T-helper 1 cell treated with Interleukin-12 subunit alpha and Interleukin-12 subunit beta and Interleukin-4 antibody, amounts not matched to agents 30 μg/mL and 1 μg/mL, for 36 hours (primary cell): Measurements from ENCODE around the gene SLC25A52.
"Not testable (repeated sequence)": the region's sequence is repeated elsewhere in the genome, so short reads cannot be mapped to it uniquely, and the experiment has no call there.

Experiments used
- H3K27ac Mint-ChIP-seq: one replicate; pipeline ENCODE4 v1.8.0; 2021; ENCODE audit warnings: mild to moderate bottlenecking, mixed read lengths
- H3K27me3 Mint-ChIP-seq: one replicate; pipeline ENCODE4 v1.8.0; 2021; ENCODE audit warnings: low read depth, mixed read lengths
- H3K36me3 Mint-ChIP-seq: one replicate; pipeline ENCODE4 v1.8.0; 2021; ENCODE audit warnings: low read depth, mixed read lengths
- H3K4me1 Mint-ChIP-seq: one replicate; pipeline ENCODE4 v1.8.0; 2021; ENCODE audit warnings: low read depth, mixed read lengths
- H3K4me3 Mint-ChIP-seq: one replicate; pipeline ENCODE4 v1.8.0; 2021; ENCODE audit warnings: mild to moderate bottlenecking, moderate library complexity, mixed read lengths
- H3K9me3 Mint-ChIP-seq: one replicate; pipeline ENCODE4 v1.8.0; 2021; ENCODE audit warnings: mixed read lengths

Gene SLC25A52

GRCh38 chr18:31760695-31761094 is at the start of gene SLC25A52:
TSS of gene SLC25A52 (minus strand) at chr18:31760880. CDS start at chr18:31760661, 219 bp downstream.
- Mint-ChIP-seq H3K27me3 (no peaks in the 10 kb centered on the region), H3K36me3 (no peaks in the 10 kb centered on the region), H3K4me1 (no peaks in the 10 kb centered on the region), H3K4me3 (no peak within 1 kb of the TSS), H3K27ac (no peak within 1 kb of the TSS), H3K9me3 (no peaks in the 10 kb centered on the region)

- not testable (repeated sequence) for H3K4me1 Mint-ChIP-seq, H3K27ac Mint-ChIP-seq, H3K9me3 Mint-ChIP-seq, H3K36me3 Mint-ChIP-seq, H3K4me3 Mint-ChIP-seq, H3K27me3 Mint-ChIP-seq
Measured at GRCh38 chr18:31809049-31809448, 48.4 kb upstream of the SLC25A52 start.

GRCh38 chr18:31801078-31801477 is 40.4 kb upstream of the SLC25A52 start:
- Mint-ChIP-seq H3K27ac (no peak overlapping the region), H3K4me1 (no peaks in the 10 kb centered on the region), H3K9me3 (no peaks in the 10 kb centered on the region), H3K27me3 (no peaks in the 10 kb centered on the region), H3K36me3 (no peaks in the 10 kb centered on the region), H3K4me3 (no peak overlapping the region)

GRCh38 chr18:31799257-31799656 is 38.6 kb upstream of the SLC25A52 start:
- not testable (repeated sequence) for H3K4me3 Mint-ChIP-seq, H3K27ac Mint-ChIP-seq, H3K9me3 Mint-ChIP-seq, H3K4me1 Mint-ChIP-seq, H3K36me3 Mint-ChIP-seq, H3K27me3 Mint-ChIP-seq

- Mint-ChIP-seq H3K4me1 (no peaks in the 10 kb centered on the region), H3K9me3 (no peaks in the 10 kb centered on the region), H3K36me3 (no peaks in the 10 kb centered on the region), H3K27ac (no peak overlapping the region), H3K27me3 (no peaks in the 10 kb centered on the region), H3K4me3 (no peak overlapping the region)
Measured at GRCh38 chr18:31798399-31798798, 37.7 kb upstream of the SLC25A52 start.

GRCh38 chr18:31795747-31796146 is 35.1 kb upstream of the SLC25A52 start:
- no peak overlapping the region for H3K4me3 Mint-ChIP-seq
- H3K27ac Mint-ChIP-seq: no peak overlapping the region
- H3K4me1 Mint-ChIP-seq: no peaks in the 10 kb centered on the region
- no peaks in the 10 kb centered on the region for H3K9me3 Mint-ChIP-seq
- no peaks in the 10 kb centered on the region for H3K27me3 Mint-ChIP-seq
- H3K36me3 Mint-ChIP-seq: no peaks in the 10 kb centered on the region

GRCh38 chr18:31793531-31793930 is 32.9 kb upstream of the SLC25A52 start:
- H3K27me3 Mint-ChIP-seq: no peaks in the 10 kb centered on the region
- no peaks in the 10 kb centered on the region for H3K4me1 Mint-ChIP-seq
- no peak overlapping the region for H3K27ac Mint-ChIP-seq
- no peak overlapping the region for H3K4me3 Mint-ChIP-seq
- H3K36me3 Mint-ChIP-seq: no peaks in the 10 kb centered on the region
- H3K9me3 Mint-ChIP-seq: no peaks in the 10 kb centered on the region

- no peak overlapping the region for H3K4me3 Mint-ChIP-seq
- H3K27ac Mint-ChIP-seq: no peak overlapping the region
- no peaks in the 10 kb centered on the region for H3K36me3 Mint-ChIP-seq
- H3K9me3 Mint-ChIP-seq: no peaks in the 10 kb centered on the region
- H3K27me3 Mint-ChIP-seq: no peaks in the 10 kb centered on the region
- H3K4me1 Mint-ChIP-seq: no peaks in the 10 kb centered on the region
Measured at GRCh38 chr18:31792580-31792911, 31.9 kb upstream of the SLC25A52 start.

GRCh38 chr18:31791817-31792579 is 31.3 kb upstream of the SLC25A52 start:
- H3K27ac Mint-ChIP-seq: no peak overlapping the region
- no peaks in the 10 kb centered on the region for H3K27me3 Mint-ChIP-seq
- H3K9me3 Mint-ChIP-seq: no peaks in the 10 kb centered on the region
- H3K36me3 Mint-ChIP-seq: no peaks in the 10 kb centered on the region
- no peaks in the 10 kb centered on the region for H3K4me1 Mint-ChIP-seq
- no peak overlapping the region for H3K4me3 Mint-ChIP-seq

- no peaks in the 10 kb centered on the region for H3K36me3 Mint-ChIP-seq
- no peaks in the 10 kb centered on the region for H3K27me3 Mint-ChIP-seq
- no peaks in the 10 kb centered on the region for H3K4me1 Mint-ChIP-seq
- H3K27ac Mint-ChIP-seq: no peak overlapping the region
- H3K4me3 Mint-ChIP-seq: no peak overlapping the region
- no peaks in the 10 kb centered on the region for H3K9me3 Mint-ChIP-seq
Measured at GRCh38 chr18:31789409-31789808, 28.7 kb upstream of the SLC25A52 start.

GRCh38 chr18:31783059-31783458 is 22.4 kb upstream of the SLC25A52 start:
- peaks cover 18% of the 10 kb centered on the region for H3K9me3 Mint-ChIP-seq
- no peaks in the 10 kb centered on the region for H3K27me3 Mint-ChIP-seq
- H3K36me3 Mint-ChIP-seq: no peaks in the 10 kb centered on the region

GRCh38 chr18:31778391-31778950 is 17.8 kb upstream of the SLC25A52 start:
- Mint-ChIP-seq H3K4me3 (no peak overlapping the region), H3K27ac (no peak overlapping the region), H3K9me3 (peaks cover 20% of the 10 kb centered on the region), H3K36me3 (no peaks in the 10 kb centered on the region), H3K27me3 (no peaks in the 10 kb centered on the region), H3K4me1 (no peaks in the 10 kb centered on the region)

More at GRCh38 chr18:31783059-31783458, 22.4 kb upstream of the SLC25A52 start:
- no peaks in the 10 kb centered on the region for H3K4me1 Mint-ChIP-seq
- no peak overlapping the region for H3K27ac Mint-ChIP-seq
- H3K4me3 Mint-ChIP-seq: no peak overlapping the region

GRCh38 chr18:31776093-31776492 is 15.4 kb upstream of the SLC25A52 start:
- no peaks in the 10 kb centered on the region for H3K36me3 Mint-ChIP-seq
- H3K27ac Mint-ChIP-seq: no peak overlapping the region

GRCh38 chr18:31774962-31775361 is 14.3 kb upstream of the SLC25A52 start:
- Mint-ChIP-seq H3K27ac (no peak overlapping the region), H3K4me1 (no peaks in the 10 kb centered on the region), H3K27me3 (peaks cover 2% of the 10 kb centered on the region), H3K36me3 (no peaks in the 10 kb centered on the region), H3K9me3 (peaks cover 18% of the 10 kb centered on the region), H3K4me3 (no peak overlapping the region)

More at GRCh38 chr18:31776093-31776492, 15.4 kb upstream of the SLC25A52 start:
- peaks cover 2% of the 10 kb centered on the region for H3K27me3 Mint-ChIP-seq
- H3K9me3 Mint-ChIP-seq: peaks cover 20% of the 10 kb centered on the region
- H3K4me1 Mint-ChIP-seq: no peaks in the 10 kb centered on the region
- H3K4me3 Mint-ChIP-seq: no peak overlapping the region

- peaks cover 13% of the 10 kb centered on the region for H3K9me3 Mint-ChIP-seq
- no peaks in the 10 kb centered on the region for H3K4me1 Mint-ChIP-seq
- no peaks in the 10 kb centered on the region for H3K36me3 Mint-ChIP-seq
- no peak overlapping the region for H3K4me3 Mint-ChIP-seq
- no peak overlapping the region for H3K27ac Mint-ChIP-seq
- peaks cover 2% of the 10 kb centered on the region for H3K27me3 Mint-ChIP-seq
Measured at GRCh38 chr18:31774477-31774785, 13.8 kb upstream of the SLC25A52 start.
